Type B pancreatic cell (in vitro differentiated cells): ENCODE data around the gene MAP1B. TPM values are rescaled to one million over a fixed set of nuclear protein-coding genes. Genes with fewer than 3 reads are reported as not detected.

Experiments used
- DNase-seq: peaks from one replicate; pipeline ENCODE4 v3.0.0; 2021; ENCODE audit warnings: mixed read lengths; ENCODE audit not compliant: unreplicated experiment; ENCODE audit errors: extremely low spot score
- H3K27ac Mint-ChIP-seq: 2 replicates; pipeline ENCODE4 v1.8.0; 2021; ENCODE audit warnings: mild to moderate bottlenecking, mixed read lengths
- H3K27me3 Mint-ChIP-seq: 2 replicates; pipeline ENCODE4 v1.8.0; 2021; ENCODE audit warnings: mixed read lengths
- H3K36me3 Mint-ChIP-seq: 2 replicates; pipeline ENCODE4 v1.8.0; 2021; ENCODE audit warnings: mixed read lengths
- H3K4me1 Mint-ChIP-seq: one replicate; pipeline ENCODE4 v1.8.0; 2021; ENCODE audit warnings: mixed read lengths; ENCODE audit not compliant: unreplicated experiment
- H3K4me3 Mint-ChIP-seq: 2 replicates; pipeline ENCODE4 v1.8.0; 2021; ENCODE audit warnings: mild to moderate bottlenecking, mixed read lengths
- H3K9me3 Mint-ChIP-seq: 2 replicates; pipeline ENCODE4 v1.8.0; 2021; ENCODE audit warnings: mixed read lengths
- CTCF ChIP-seq: fragments of 200-600 bp; sonication (generic); conservative IDR thresholded peaks from 2 replicates; pipeline ENCODE4 v1.5.0; 2021; ENCODE audit warnings: antibody characterized with exemption, mild to moderate bottlenecking
- total RNA-seq: library from RNA; stranded (reverse); gene quantifications from 2 replicates; pipeline ENCODE4 v1.2.1, GENCODE V29; 2021; ENCODE audit warnings: low replicate concordance

Gene MAP1B
- total RNA-seq, 1 donor from 2014 or later, result 124 TPM

DNA sequence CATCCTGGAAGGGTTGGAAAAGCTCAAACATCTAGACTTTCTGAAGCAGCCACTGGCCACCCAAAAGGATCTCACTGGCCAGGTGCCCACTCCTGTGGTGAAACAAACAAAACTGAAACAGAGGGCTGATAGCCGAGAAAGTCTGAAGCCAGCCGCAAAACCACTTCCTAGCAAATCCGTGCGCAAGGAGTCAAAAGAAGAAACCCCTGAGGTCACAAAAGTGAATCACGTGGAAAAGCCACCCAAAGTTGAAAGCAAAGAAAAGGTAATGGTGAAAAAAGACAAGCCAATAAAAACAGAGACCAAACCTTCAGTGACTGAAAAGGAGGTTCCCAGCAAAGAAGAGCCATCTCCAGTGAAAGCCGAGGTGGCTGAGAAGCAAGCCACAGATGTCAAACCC is 87.6 kb downstream of the MAP1B start:
- TF ChIP-seq CTCF, result no peak
- Mint-ChIP-seq H3K9me3 (peaks cover 16% of the 10 kb centered on the region), H3K27me3 (no peaks in the 10 kb centered on the region), H3K27ac (no peak overlapping the region), H3K4me1 (peaks cover 4% of the 10 kb centered on the region), H3K4me3 (no peak overlapping the region), H3K36me3 (peaks cover 79% of the 10 kb centered on the region)
- no peak for DNase-seq

DNA sequence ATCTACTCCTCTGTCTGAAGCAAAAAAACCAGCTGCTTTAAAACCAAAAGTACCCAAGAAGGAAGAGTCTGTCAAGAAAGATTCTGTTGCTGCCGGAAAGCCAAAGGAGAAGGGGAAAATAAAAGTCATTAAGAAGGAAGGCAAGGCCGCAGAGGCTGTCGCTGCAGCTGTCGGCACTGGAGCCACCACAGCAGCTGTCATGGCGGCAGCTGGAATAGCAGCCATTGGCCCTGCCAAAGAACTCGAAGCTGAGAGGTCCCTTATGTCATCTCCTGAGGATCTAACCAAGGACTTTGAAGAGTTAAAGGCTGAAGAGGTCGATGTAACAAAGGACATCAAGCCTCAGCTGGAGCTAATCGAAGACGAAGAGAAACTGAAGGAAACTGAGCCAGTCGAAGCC is 88.3 kb downstream of the MAP1B start:
- no peaks in the 10 kb centered on the region for H3K27me3 Mint-ChIP-seq
- H3K4me3 Mint-ChIP-seq, result no peak overlapping the region
- H3K4me1 Mint-ChIP-seq, result peaks cover 4% of the 10 kb centered on the region
- H3K27ac Mint-ChIP-seq, result no peak overlapping the region
- peaks cover 16% of the 10 kb centered on the region for H3K9me3 Mint-ChIP-seq
- TF ChIP-seq CTCF, result no peak
- no peak for DNase-seq
- H3K36me3 Mint-ChIP-seq, result peaks cover 85% of the 10 kb centered on the region

GRCh38 chr5:72197393-72197792 is 90.1 kb downstream of the MAP1B start:
- H3K27me3 Mint-ChIP-seq, result no peaks in the 10 kb centered on the region
- H3K36me3 Mint-ChIP-seq, result peaks cover 76% of the 10 kb centered on the region
- no peak for DNase-seq
- no peak overlapping the region for H3K4me3 Mint-ChIP-seq
- no peak overlapping the region for H3K27ac Mint-ChIP-seq
- no peaks in the 10 kb centered on the region for H3K4me1 Mint-ChIP-seq
- TF ChIP-seq CTCF, result no peak
- peaks cover 16% of the 10 kb centered on the region for H3K9me3 Mint-ChIP-seq

GRCh38 chr5:72199681-72200080 is 92.4 kb downstream of the MAP1B start:
- Mint-ChIP-seq H3K36me3 (peaks cover 73% of the 10 kb centered on the region), H3K9me3 (peaks cover 16% of the 10 kb centered on the region), H3K27ac (no peak overlapping the region), H3K27me3 (no peaks in the 10 kb centered on the region), H3K4me3 (no peak overlapping the region), H3K4me1 (no peaks in the 10 kb centered on the region)
- no peak for DNase-seq
- TF ChIP-seq CTCF, result no peak

- Mint-ChIP-seq H3K9me3 (peaks cover 10% of the 10 kb centered on the region), H3K4me3 (no peak overlapping the region), H3K27ac (no peak overlapping the region), H3K27me3 (no peaks in the 10 kb centered on the region), H3K36me3 (peaks cover 59% of the 10 kb centered on the region), H3K4me1 (no peaks in the 10 kb centered on the region)
- no peak for TF ChIP-seq CTCF
- no peak for DNase-seq
Measured at GRCh38 chr5:72202331-72202825, 95.1 kb downstream of the MAP1B start.
